A204.1 (cell line): ENCODE results near the gene NUP35.

Experiments
- FAIRE-seq: peaks from 2 replicates; lab custom pipeline; 2012; peaks lifted over from hg19 to GRCh38; lab: Jason Lieb, UNC

The NUP35 gene

DNA sequence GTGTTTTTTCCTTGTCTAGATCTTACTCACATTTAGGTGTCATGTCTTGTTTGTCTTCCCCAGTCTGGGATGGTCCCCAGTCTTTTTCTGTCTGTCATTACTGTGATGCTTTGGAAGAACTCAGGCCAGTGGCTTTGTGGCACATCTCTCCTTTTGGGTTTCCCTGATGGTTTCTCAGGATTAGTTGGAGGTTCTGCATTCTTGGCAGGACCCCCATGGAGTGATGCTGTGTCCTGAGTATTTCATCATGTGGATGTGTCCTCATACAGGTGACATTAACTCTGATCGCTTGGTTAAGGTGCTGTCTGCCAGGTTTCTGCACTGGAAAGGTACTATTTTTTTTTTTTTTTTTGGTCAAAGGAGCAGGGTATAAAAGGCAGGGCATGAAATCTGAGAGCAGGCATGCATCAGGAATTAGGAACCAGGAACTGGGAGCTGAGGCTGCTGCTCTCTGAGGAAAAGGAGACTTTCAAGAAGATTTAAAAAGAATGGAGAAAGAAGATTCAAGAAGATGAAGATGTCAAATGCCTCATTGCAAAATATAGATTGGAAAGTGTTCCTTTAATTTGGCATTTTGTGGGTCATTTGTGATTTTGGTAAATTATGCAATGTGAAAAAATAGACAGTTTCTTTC is 85.3 kb downstream of the NUP35 start:
- FAIRE-seq, result no peak
